Measurements from ENCODE around the gene TMX2.
A peak's percentile ranks its signal among the peaks of the same experiment; 100 is the strongest.

DNA sequence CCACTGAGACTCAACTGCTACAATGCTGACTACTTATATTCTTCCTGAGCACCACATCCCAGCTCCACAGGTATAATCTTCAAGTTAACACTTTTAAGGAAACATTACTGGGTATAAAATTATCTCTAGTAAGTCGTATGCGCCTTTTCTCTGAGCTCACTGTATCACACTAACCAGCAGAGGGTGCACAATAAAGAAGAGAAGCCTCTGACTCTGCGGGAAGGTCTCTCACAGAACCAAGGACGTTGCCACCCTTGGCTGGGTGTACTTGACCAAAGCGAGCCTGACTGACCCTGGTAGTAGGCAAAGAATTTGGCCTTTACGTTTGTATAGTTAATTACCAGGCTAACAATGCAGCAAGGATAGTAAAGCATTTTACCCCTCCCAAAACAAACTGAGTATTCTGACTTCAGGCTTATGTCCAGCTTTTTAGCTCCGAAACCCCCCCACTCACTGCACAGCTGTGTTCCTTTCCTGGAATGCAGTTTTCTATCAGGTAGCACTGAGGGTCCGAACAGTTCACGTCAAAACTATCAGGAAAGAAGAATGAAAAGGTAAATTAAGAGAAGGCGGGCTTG is 39.4 kb downstream of the TMX2 start, which contains the start of gene BTBD18:
- no peak for TF ChIP-seq POLR2A (IDR thresholded peaks at IDR 0.05)
- TF ChIP-seq, protein P1, sequence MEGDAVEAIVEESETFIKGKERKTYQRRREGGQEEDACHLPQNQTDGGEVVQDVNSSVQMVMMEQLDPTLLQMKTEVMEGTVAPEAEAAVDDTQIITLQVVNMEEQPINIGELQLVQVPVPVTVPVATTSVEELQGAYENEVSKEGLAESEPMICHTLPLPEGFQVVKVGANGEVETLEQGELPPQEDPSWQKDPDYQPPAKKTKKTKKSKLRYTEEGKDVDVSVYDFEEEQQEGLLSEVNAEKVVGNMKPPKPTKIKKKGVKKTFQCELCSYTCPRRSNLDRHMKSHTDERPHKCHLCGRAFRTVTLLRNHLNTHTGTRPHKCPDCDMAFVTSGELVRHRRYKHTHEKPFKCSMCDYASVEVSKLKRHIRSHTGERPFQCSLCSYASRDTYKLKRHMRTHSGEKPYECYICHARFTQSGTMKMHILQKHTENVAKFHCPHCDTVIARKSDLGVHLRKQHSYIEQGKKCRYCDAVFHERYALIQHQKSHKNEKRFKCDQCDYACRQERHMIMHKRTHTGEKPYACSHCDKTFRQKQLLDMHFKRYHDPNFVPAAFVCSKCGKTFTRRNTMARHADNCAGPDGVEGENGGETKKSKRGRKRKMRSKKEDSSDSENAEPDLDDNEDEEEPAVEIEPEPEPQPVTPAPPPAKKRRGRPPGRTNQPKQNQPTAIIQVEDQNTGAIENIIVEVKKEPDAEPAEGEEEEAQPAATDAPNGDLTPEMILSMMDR (IDR thresholded peaks at IDR 0.05) = peak in 5 of 6 experiments; percentile 30 to 70 (median 57)
